ENCODE measurements around the gene OCIAD2. TPM values are rescaled to one million over a fixed set of nuclear protein-coding genes. Genes with fewer than 3 reads are reported as not detected.
"Not testable (repeated sequence)": the region's sequence is repeated elsewhere in the genome, so short reads cannot be mapped to it uniquely, and the experiment has no call there.

Gene OCIAD2
- total RNA-seq, 2 donors from 2014 or later, result 65.7 to 73.9 TPM

- Mint-ChIP-seq H3K27ac (no peak overlapping the region), H3K4me3 (no peak overlapping the region), H3K36me3 (ENCODE audit: low read depth) (peaks cover 63% of the 10 kb centered on the region), H3K4me1 (no peaks in the 10 kb centered on the region), H3K27me3 (ENCODE audit: insufficient read depth) (no peaks in the 10 kb centered on the region), H3K9me3 (no peaks in the 10 kb centered on the region)
- no peaks in the 10 kb centered on the region for H3K27me3 ChIP-seq (ENCODE audit: control insufficient read depth, insufficient read depth, low read length, poor library complexity, severe bottlenecking)
- no peaks in the 10 kb centered on the region for H3K9me3 ChIP-seq (ENCODE audit: control insufficient read depth, low read length)
- WGBS, 2 experiments (ENCODE audit: insufficient coverage in 1 of 2, insufficient read length in 1 of 2), result 92 to 99% methylated on average over 4 to 5 of the region's 5 CpGs
- TF ChIP-seq CTCF (conservative IDR thresholded peaks at IDR 0.05), result no peak
- peaks cover 23% of the 10 kb centered on the region for H3K36me3 ChIP-seq (ENCODE audit: control insufficient read depth, insufficient read depth, low read length)
- no peak for DNase-seq
- H3K27ac ChIP-seq (ENCODE audit: low read depth, low read length), result no peak overlapping the region
- no peak overlapping the region for H3K9ac ChIP-seq (ENCODE audit: extremely low read depth, low read length, poor library complexity, severe bottlenecking)
- H3K4me3 ChIP-seq (ENCODE audit: low read length), result no peak overlapping the region
- H3K4me1 ChIP-seq (ENCODE audit: control insufficient read depth, insufficient read depth, low read length), result no peaks in the 10 kb centered on the region
Observed at GRCh38 chr4:48898733-48899431, 7.7 kb downstream of the OCIAD2 start.

GRCh38 chr4:48896845-48897244 is 9.7 kb downstream of the OCIAD2 start:
- Histone ChIP-seq H3K36me3 (ENCODE audit: control insufficient read depth, insufficient read depth, low read length) (peaks cover 24% of the 10 kb centered on the region), H3K9ac (ENCODE audit: extremely low read depth, low read length, poor library complexity, severe bottlenecking) (no peak overlapping the region), H3K9me3 (ENCODE audit: control insufficient read depth, low read length) (no peaks in the 10 kb centered on the region), H3K27ac (ENCODE audit: low read depth, low read length) (no peak overlapping the region), H3K27me3 (ENCODE audit: control insufficient read depth, insufficient read depth, low read length, poor library complexity, severe bottlenecking) (no peaks in the 10 kb centered on the region), H3K4me3 (ENCODE audit: low read length) (no peak overlapping the region), H3K4me1 (ENCODE audit: control insufficient read depth, insufficient read depth, low read length) (no peaks in the 10 kb centered on the region)
- DNase-seq, result no peak
- H3K4me3 Mint-ChIP-seq, result no peak overlapping the region
- peak; percentile 41 for TF ChIP-seq CTCF (conservative IDR thresholded peaks at IDR 0.05)
- WGBS, 2 experiments (ENCODE audit: insufficient coverage in 1 of 2, insufficient read length in 1 of 2), result 79 to 93% methylated on average over 3 of the region's 3 CpGs
- no peaks in the 10 kb centered on the region for H3K4me1 Mint-ChIP-seq
- H3K9me3 Mint-ChIP-seq, result no peaks in the 10 kb centered on the region
- peaks cover 65% of the 10 kb centered on the region for H3K36me3 Mint-ChIP-seq (ENCODE audit: low read depth)
- H3K27me3 Mint-ChIP-seq (ENCODE audit: insufficient read depth), result no peaks in the 10 kb centered on the region
- H3K27ac Mint-ChIP-seq, result no peak overlapping the region

GRCh38 chr4:48891028-48891619 is 15.4 kb downstream of the OCIAD2 start:
- no peak overlapping the region for H3K4me3 ChIP-seq (ENCODE audit: low read length)
- Mint-ChIP-seq H3K4me3 (no peak overlapping the region), H3K4me1 (no peaks in the 10 kb centered on the region), H3K36me3 (ENCODE audit: low read depth) (peaks cover 72% of the 10 kb centered on the region), H3K27me3 (ENCODE audit: insufficient read depth) (no peaks in the 10 kb centered on the region), H3K27ac (no peak overlapping the region), H3K9me3 (peaks cover 27% of the 10 kb centered on the region)
- H3K27me3 ChIP-seq (ENCODE audit: control insufficient read depth, insufficient read depth, low read length, poor library complexity, severe bottlenecking), result no peaks in the 10 kb centered on the region
- H3K4me1 ChIP-seq (ENCODE audit: control insufficient read depth, insufficient read depth, low read length), result no peaks in the 10 kb centered on the region
- H3K9me3 ChIP-seq (ENCODE audit: control insufficient read depth, low read length), result no peaks in the 10 kb centered on the region
- no peak overlapping the region for H3K9ac ChIP-seq (ENCODE audit: extremely low read depth, low read length, poor library complexity, severe bottlenecking)
- H3K36me3 ChIP-seq (ENCODE audit: control insufficient read depth, insufficient read depth, low read length), result peaks cover 5% of the 10 kb centered on the region
- no peak for DNase-seq
- H3K27ac ChIP-seq (ENCODE audit: low read depth, low read length), result no peak overlapping the region
- TF ChIP-seq CTCF (conservative IDR thresholded peaks at IDR 0.05), result no peak

- not testable (repeated sequence) for H3K27me3 Mint-ChIP-seq (ENCODE audit: insufficient read depth)
Observed at GRCh38 chr4:48889750-48890149, 16.8 kb downstream of the OCIAD2 start.

GRCh38 chr4:48881646-48882045 is 24.9 kb downstream of the OCIAD2 start:
- not testable (repeated sequence) for H3K36me3 ChIP-seq (ENCODE audit: control insufficient read depth, insufficient read depth, low read length); H3K4me3 ChIP-seq (ENCODE audit: low read length); H3K9ac ChIP-seq (ENCODE audit: extremely low read depth, low read length, poor library complexity, severe bottlenecking); H3K27ac ChIP-seq (ENCODE audit: low read depth, low read length); H3K27me3 Mint-ChIP-seq (ENCODE audit: insufficient read depth); H3K4me1 Mint-ChIP-seq; H3K4me1 ChIP-seq (ENCODE audit: control insufficient read depth, insufficient read depth, low read length); H3K27ac Mint-ChIP-seq; H3K27me3 ChIP-seq (ENCODE audit: control insufficient read depth, insufficient read depth, low read length, poor library complexity, severe bottlenecking); H3K9me3 Mint-ChIP-seq; H3K9me3 ChIP-seq (ENCODE audit: control insufficient read depth, low read length); H3K4me3 Mint-ChIP-seq; DNase-seq; H3K36me3 Mint-ChIP-seq (ENCODE audit: low read depth)
- WGBS, 2 experiments (ENCODE audit: insufficient coverage in 1 of 2, insufficient read length in 1 of 2), result 93 to 95% methylated on average over 3 of the region's 3 CpGs

More at GRCh38 chr4:48889750-48890149, 16.8 kb downstream of the OCIAD2 start:
- H3K4me1 Mint-ChIP-seq; H3K4me1 ChIP-seq (ENCODE audit: control insufficient read depth, insufficient read depth, low read length); DNase-seq; H3K9ac ChIP-seq (ENCODE audit: extremely low read depth, low read length, poor library complexity, severe bottlenecking); H3K27ac ChIP-seq (ENCODE audit: low read depth, low read length); H3K27ac Mint-ChIP-seq; H3K4me3 Mint-ChIP-seq; H3K4me3 ChIP-seq (ENCODE audit: low read length); H3K36me3 ChIP-seq (ENCODE audit: control insufficient read depth, insufficient read depth, low read length); H3K27me3 ChIP-seq (ENCODE audit: control insufficient read depth, insufficient read depth, low read length, poor library complexity, severe bottlenecking); H3K9me3 ChIP-seq (ENCODE audit: control insufficient read depth, low read length): not testable (repeated sequence)
- 98 to 100% methylated on average over 2 to 3 of the region's 3 CpGs for WGBS, 2 experiments (ENCODE audit: insufficient coverage in 1 of 2, insufficient read length in 1 of 2)
- Mint-ChIP-seq H3K36me3 (ENCODE audit: low read depth) (peaks cover 60% of the 10 kb centered on the region), H3K9me3 (peaks cover 27% of the 10 kb centered on the region)

Measured in endodermal cell (in vitro differentiated cells).